ENCODE results near the gene BEST1.

DNA sequence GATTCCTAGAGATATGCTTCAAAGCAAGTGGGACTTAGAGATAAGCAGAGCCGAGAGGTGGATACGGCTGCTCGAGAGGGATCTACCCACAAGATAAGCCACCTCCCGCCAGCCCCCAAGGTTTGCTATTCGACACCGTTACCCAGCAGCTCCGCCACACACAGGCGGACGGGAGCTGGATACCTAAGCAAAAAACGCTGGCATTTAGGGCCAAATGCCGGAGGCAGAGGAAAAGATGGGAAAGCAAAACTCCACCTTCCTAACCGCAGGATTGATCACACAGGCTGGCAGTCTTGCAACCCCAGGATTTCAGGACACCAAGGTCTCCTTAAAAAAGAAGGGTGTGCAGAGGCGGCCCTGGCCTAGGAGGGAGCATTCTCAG lies 16.6 kb downstream of the BEST1 start:
- TF ChIP-seq CTCF (IDR thresholded peaks at IDR 0.05) = no peak
- no peak for TF ChIP-seq POLR2A (IDR thresholded peaks at IDR 0.05)

Data from esophagus squamous epithelium (tissue), 4 donors.